HepG2 (cell line): ENCODE measurements around the gene DNM1. TPM values are rescaled to one million over a fixed set of nuclear protein-coding genes. Genes with fewer than 3 reads are reported as not detected.

Experiments
- ATF1 ChIP-seq: IDR thresholded peaks from 2 replicates; pipeline ENCODE4 v1.6.1; 2016; ENCODE audit warnings: mild to moderate bottlenecking, control low read depth
- HMG20B ChIP-seq: conservative IDR thresholded peaks from 2 replicates; pipeline ENCODE4 v1.6.1; 2016; ENCODE audit warnings: missing genetic modification reagents, missing compliant biosample characterization
- HNF4G ChIP-seq, 2 experiments: sonication (generic) in 1 of 2; formaldehyde crosslinking in 1 of 2; IDR thresholded peaks; 2 replicates each; pipeline versions ENCODE4 v1.4.0 to v1.6.1; 2011 to 2020; ENCODE audit warnings: borderline replicate concordance in 2 of 2, low read depth in 2 of 2, mild to moderate bottlenecking in 2 of 2, low read length in 1 of 2, missing genetic modification reagents in 1 of 2, moderate library complexity in 1 of 2
- KMT2B ChIP-seq: IDR thresholded peaks from 2 replicates; pipeline ENCODE4 v1.6.1; 2016; ENCODE audit warnings: missing genetic modification reagents, missing compliant biosample characterization
- MYC ChIP-seq: sonication (generic); formaldehyde crosslinking; IDR thresholded peaks from 2 replicates; pipeline ENCODE4 v1.9.0; 2021; ENCODE audit warnings: missing genetic modification reagents, borderline replicate concordance
- NPAS2 ChIP-seq: sonication (generic); formaldehyde crosslinking; IDR thresholded peaks from 2 replicates; pipeline ENCODE4 v1.8.0; 2022; ENCODE audit warnings: mild to moderate bottlenecking, missing genetic modification reagents, borderline replicate concordance
- PHF21A ChIP-seq: sonication (generic); formaldehyde crosslinking; IDR thresholded peaks from 2 replicates; pipeline ENCODE4 v1.5.0; 2020; ENCODE audit warnings: mild to moderate bottlenecking, missing genetic modification reagents
- SNAPC2 ChIP-seq: sonication (generic); formaldehyde crosslinking; IDR thresholded peaks from 2 replicates; pipeline ENCODE4 v1.8.1; 2022; ENCODE audit warnings: mild to moderate bottlenecking, missing genetic modification reagents
- ZNF234 ChIP-seq: sonication (generic); formaldehyde crosslinking; conservative IDR thresholded peaks from 2 replicates; pipeline ENCODE4 v1.5.1; 2020; ENCODE audit warnings: mild to moderate bottlenecking, missing genetic modification reagents
- ZNF317 ChIP-seq: sonication (generic); formaldehyde crosslinking; IDR thresholded peaks from 2 replicates; pipeline ENCODE4 v1.5.0; 2020; ENCODE audit warnings: mild to moderate bottlenecking, missing genetic modification reagents
- ZNF333 ChIP-seq: sonication (generic); formaldehyde crosslinking; IDR thresholded peaks from 2 replicates; pipeline ENCODE4 v1.4.0; 2020; ENCODE audit warnings: mild to moderate bottlenecking, missing genetic modification reagents, borderline replicate concordance
- ZNF431 ChIP-seq: sonication (generic); formaldehyde crosslinking; IDR thresholded peaks from 2 replicates; pipeline ENCODE4 v1.9.0; 2022; ENCODE audit warnings: missing genetic modification reagents, low read depth, mild to moderate bottlenecking, borderline replicate concordance
- ZNF446 ChIP-seq: sonication (generic); formaldehyde crosslinking; IDR thresholded peaks from 2 replicates; pipeline ENCODE4 v1.5.0; 2020; ENCODE audit warnings: mild to moderate bottlenecking, missing genetic modification reagents
- ZNF605 ChIP-seq: sonication (generic); formaldehyde crosslinking; IDR thresholded peaks from 2 replicates; pipeline ENCODE4 v1.8.0; 2022; ENCODE audit warnings: mild to moderate bottlenecking, missing genetic modification reagents
- ZNF709 ChIP-seq: sonication (generic); formaldehyde crosslinking; IDR thresholded peaks from 2 replicates; pipeline ENCODE4 v1.5.0; 2020; ENCODE audit warnings: mild to moderate bottlenecking, missing genetic modification reagents
- ZSCAN29 ChIP-seq: sonication (generic); formaldehyde crosslinking; conservative IDR thresholded peaks from 2 replicates; pipeline ENCODE4 v1.4.0; 2020; ENCODE audit warnings: mild to moderate bottlenecking, missing genetic modification reagents
- polyA plus RNA-seq, 8 experiments: library from polyadenylated mRNA; depleted of rRNA in 3 of 8; stranded (reverse) in 7 of 8; unstranded in 1 of 8; fragments of >200 nt; fragmentation: Illumina TruSeq in 4 of 8; extraction: Trizol in 4 of 8; gene quantifications; 2 replicates each; pipeline versions ENCODE4 v1.2.1 to v1.2.3, GENCODE V29; 2011 to 2016; ENCODE audit warnings: low read depth in 4 of 8, missing spikeins in 1 of 8, mixed read lengths in 1 of 8; ENCODE audit not compliant: insufficient read depth in 1 of 8
- total RNA-seq, 5 experiments: library from RNA; depleted of rRNA; stranded (reverse); fragments of >200 nt; fragmentation: Illumina TruSeq; extraction: Trizol; gene quantifications; 2 replicates each; pipeline ENCODE4 v1.2.3, GENCODE V29; 2016; ENCODE audit warnings: low read depth in 1 of 5
- TF ChIP-seq, protein P1 (sequence below): sonication (generic); formaldehyde crosslinking; IDR thresholded peaks from 2 replicates; pipeline ENCODE4 v1.4.0; 2020; ENCODE audit warnings: missing genetic modification reagents, borderline replicate concordance
- TF ChIP-seq, protein P2 (sequence below): sonication (generic); formaldehyde crosslinking; IDR thresholded peaks from 2 replicates; pipeline ENCODE4 v1.8.0; 2023; ENCODE audit warnings: mild to moderate bottlenecking, missing genetic modification reagents
- TF ChIP-seq, protein P3 (sequence below): sonication (generic); formaldehyde crosslinking; IDR thresholded peaks from 2 replicates; pipeline ENCODE4 v1.8.0; 2022; ENCODE audit warnings: missing genetic modification reagents, mild to moderate bottlenecking, inconsistent platforms, borderline replicate concordance

The DNM1 gene
- total and polyA plus RNA-seq, 2 of the 13 experiments (the other 11 are each of a cell fraction or from before 2014, with no cell fraction given), result 0.13 to 0.58 TPM

GRCh38 chr9:128276574-128277270 lies 73.5 kb downstream of the DNM1 start (continued):
- peak; percentile 17; the same call in 1 of the 2 replicates for TF ChIP-seq ZNF605
- TF ChIP-seq NPAS2 (CRISPR knock-in tag), result no peak
- TF ChIP-seq ZNF333 (CRISPR knock-in tag), result 0 out of 2 replicates have a peak, but pooled peaks have one; percentile 0
- TF ChIP-seq PHF21A, result 0 out of 2 replicates have a peak, but pooled peaks have one; percentile 3
- TF ChIP-seq ZSCAN29 (CRISPR knock-in tag), result 0 out of 2 replicates have a peak, but pooled peaks have one; percentile 9
- TF ChIP-seq, protein P1, sequence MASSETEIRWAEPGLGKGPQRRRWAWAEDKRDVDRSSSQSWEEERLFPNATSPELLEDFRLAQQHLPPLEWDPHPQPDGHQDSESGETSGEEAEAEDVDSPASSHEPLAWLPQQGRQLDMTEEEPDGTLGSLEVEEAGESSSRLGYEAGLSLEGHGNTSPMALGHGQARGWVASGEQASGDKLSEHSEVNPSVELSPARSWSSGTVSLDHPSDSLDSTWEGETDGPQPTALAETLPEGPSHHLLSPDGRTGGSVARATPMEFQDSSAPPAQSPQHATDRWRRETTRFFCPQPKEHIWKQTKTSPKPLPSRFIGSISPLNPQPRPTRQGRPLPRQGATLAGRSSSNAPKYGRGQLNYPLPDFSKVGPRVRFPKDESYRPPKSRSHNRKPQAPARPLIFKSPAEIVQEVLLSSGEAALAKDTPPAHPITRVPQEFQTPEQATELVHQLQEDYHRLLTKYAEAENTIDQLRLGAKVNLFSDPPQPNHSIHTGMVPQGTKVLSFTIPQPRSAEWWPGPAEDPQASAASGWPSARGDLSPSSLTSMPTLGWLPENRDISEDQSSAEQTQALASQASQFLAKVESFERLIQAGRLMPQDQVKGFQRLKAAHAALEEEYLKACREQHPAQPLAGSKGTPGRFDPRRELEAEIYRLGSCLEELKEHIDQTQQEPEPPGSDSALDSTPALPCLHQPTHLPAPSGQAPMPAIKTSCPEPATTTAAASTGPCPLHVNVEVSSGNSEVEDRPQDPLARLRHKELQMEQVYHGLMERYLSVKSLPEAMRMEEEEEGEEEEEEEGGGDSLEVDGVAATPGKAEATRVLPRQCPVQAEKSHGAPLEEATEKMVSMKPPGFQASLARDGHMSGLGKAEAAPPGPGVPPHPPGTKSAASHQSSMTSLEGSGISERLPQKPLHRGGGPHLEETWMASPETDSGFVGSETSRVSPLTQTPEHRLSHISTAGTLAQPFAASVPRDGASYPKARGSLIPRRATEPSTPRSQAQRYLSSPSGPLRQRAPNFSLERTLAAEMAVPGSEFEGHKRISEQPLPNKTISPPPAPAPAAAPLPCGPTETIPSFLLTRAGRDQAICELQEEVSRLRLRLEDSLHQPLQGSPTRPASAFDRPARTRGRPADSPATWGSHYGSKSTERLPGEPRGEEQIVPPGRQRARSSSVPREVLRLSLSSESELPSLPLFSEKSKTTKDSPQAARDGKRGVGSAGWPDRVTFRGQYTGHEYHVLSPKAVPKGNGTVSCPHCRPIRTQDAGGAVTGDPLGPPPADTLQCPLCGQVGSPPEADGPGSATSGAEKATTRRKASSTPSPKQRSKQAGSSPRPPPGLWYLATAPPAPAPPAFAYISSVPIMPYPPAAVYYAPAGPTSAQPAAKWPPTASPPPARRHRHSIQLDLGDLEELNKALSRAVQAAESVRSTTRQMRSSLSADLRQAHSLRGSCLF, result no peak
- no peak for TF ChIP-seq HMG20B (CRISPR knock-in tag)
- TF ChIP-seq, protein P2, sequence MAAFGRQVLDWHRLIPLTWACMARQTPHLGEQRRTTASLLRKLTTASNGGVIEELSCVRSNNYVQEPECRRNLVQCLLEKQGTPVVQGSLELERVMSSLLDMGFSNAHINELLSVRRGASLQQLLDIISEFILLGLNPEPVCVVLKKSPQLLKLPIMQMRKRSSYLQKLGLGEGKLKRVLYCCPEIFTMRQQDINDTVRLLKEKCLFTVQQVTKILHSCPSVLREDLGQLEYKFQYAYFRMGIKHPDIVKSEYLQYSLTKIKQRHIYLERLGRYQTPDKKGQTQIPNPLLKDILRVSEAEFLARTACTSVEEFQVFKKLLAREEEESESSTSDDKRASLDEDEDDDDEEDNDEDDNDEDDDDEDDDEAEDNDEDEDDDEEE (CRISPR knock-in tag), result peak; percentile 54; the same call in 1 of the 2 replicates
- TF ChIP-seq MYC (CRISPR knock-in tag), result peak; percentile 7; the same call in 1 of the 2 replicates
- TF ChIP-seq HNF4G (IDR thresholded peaks at IDR 0.05; ENCODE audit: borderline replicate concordance, low read depth, low read length), result no peak
- no peak for TF ChIP-seq HNF4G (CRISPR knock-in tag; IDR thresholded peaks at IDR 0.05; ENCODE audit: borderline replicate concordance, low read depth)
- TF ChIP-seq, protein P3, sequence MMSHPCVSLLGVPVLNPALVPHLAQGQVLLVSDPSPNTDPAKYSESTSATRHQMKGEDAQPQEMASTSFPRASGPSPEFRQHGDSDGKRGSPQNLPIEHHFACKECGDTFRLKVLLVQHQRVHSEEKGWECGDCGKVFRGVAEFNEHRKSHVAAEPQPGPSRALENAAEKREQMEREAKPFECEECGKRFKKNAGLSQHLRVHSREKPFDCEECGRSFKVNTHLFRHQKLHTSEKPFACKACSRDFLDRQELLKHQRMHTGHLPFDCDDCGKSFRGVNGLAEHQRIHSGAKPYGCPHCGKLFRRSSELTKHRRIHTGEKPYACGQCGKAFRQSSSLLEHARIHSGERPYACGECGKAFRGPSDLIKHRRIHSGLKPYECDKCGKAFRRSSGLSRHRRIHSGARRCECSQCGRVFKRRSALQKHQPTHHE (CRISPR knock-in tag), result 0 out of 2 replicates have a peak, but pooled peaks have one; percentile 6
- 0 out of 2 replicates have a peak, but pooled peaks have one; percentile 26 for TF ChIP-seq ZNF709 (CRISPR knock-in tag)
- 0 out of 2 replicates have a peak, but pooled peaks have one; percentile 39 for TF ChIP-seq ZNF234 (CRISPR knock-in tag)
- no peak for TF ChIP-seq ZNF431 (CRISPR knock-in tag)
- 0 out of 2 replicates have a peak, but pooled peaks have one; percentile 1 for TF ChIP-seq ATF1 (CRISPR knock-in tag)
- 0 out of 2 replicates have a peak, but pooled peaks have one; percentile 11 for TF ChIP-seq SNAPC2
- TF ChIP-seq KMT2B (CRISPR knock-in tag), result no peak
- TF ChIP-seq ZNF446 (CRISPR knock-in tag), result no peak
- TF ChIP-seq ZNF317 (CRISPR knock-in tag), result no peak
